CD14-positive monocyte (primary cell): Measurements from ENCODE around the gene ZFP82. TPM values are rescaled to one million over a fixed set of nuclear protein-coding genes. Genes with fewer than 3 reads are reported as not detected.

ENCODE experiments used
- DNase-seq, 3 donors: peaks; one replicate each; pipeline ENCODE4 v3.0.0-alpha.2; 2011 to 2022
- H2AFZ ChIP-seq: 2 replicates; pipeline ENCODE4 v1.6.0; 2012; ENCODE audit warnings: mild to moderate bottlenecking, low read depth, low read length, inconsistent platforms; ENCODE audit not compliant: insufficient read depth, poor library complexity, severe bottlenecking
- H3K27ac ChIP-seq, 2 donors: 1 replicate in 1 of 2; 2 replicates in 1 of 2; pipeline ENCODE4 v1.5.1; 2012 to 2013; ENCODE audit warnings: low read length in 2 of 2, control low read depth in 1 of 2, inconsistent platforms in 1 of 2, low read depth in 1 of 2, mild to moderate bottlenecking in 1 of 2
- H3K27me3 ChIP-seq, 2 donors: one replicate each; pipeline versions ENCODE4 v1.6.0 to v1.6.1; 2011 to 2013; ENCODE audit warnings: low read length in 2 of 2; ENCODE audit not compliant: control insufficient read depth in 2 of 2, insufficient read depth in 2 of 2
- H3K36me3 ChIP-seq, 2 donors: replicated peaks in 1 of 2; 1 replicate in 1 of 2; 2 replicates in 1 of 2; pipeline versions ENCODE4 v1.5.1 to v1.6.1; 2012 to 2013; ENCODE audit warnings: low read length in 2 of 2, control low read depth in 1 of 2, inconsistent platforms in 1 of 2, mild to moderate bottlenecking in 1 of 2; ENCODE audit not compliant: insufficient read depth in 2 of 2, control insufficient read depth in 1 of 2
- H3K4me1 ChIP-seq, 2 donors: 1 replicate in 1 of 2; 2 replicates in 1 of 2; pipeline versions ENCODE4 v1.5.1 to v1.6.1; 2012 to 2013; ENCODE audit warnings: low read length in 2 of 2, control low read depth in 1 of 2, inconsistent platforms in 1 of 2, mild to moderate bottlenecking in 1 of 2, moderate library complexity in 1 of 2; ENCODE audit not compliant: insufficient read depth in 2 of 2, control insufficient read depth in 1 of 2
- H3K4me2 ChIP-seq: replicated peaks from 2 replicates; pipeline ENCODE3; 2012; ENCODE audit warnings: low read length, moderate library complexity, mild to moderate bottlenecking; ENCODE audit not compliant: poor library complexity, severe bottlenecking; ENCODE audit errors: extremely low read depth
- H3K4me3 ChIP-seq, 3 experiments: fragments of 200-600 bp in 1 of 3; sonication (generic) in 1 of 3; replicated peaks in 1 of 3; 1 replicate in 2 of 3; 2 replicates in 1 of 3; pipeline ENCODE4 v1.5.1; 2011 to 2013; ENCODE audit warnings: low read length in 3 of 3, mild to moderate bottlenecking in 3 of 3, control low read depth in 2 of 3, low read depth in 2 of 3, inconsistent platforms in 1 of 3, moderate library complexity in 1 of 3
- H3K79me2 ChIP-seq: 2 replicates; pipeline ENCODE4 v1.6.0; 2012; ENCODE audit warnings: mild to moderate bottlenecking, control low read depth, inconsistent platforms, low read length, moderate library complexity; ENCODE audit not compliant: insufficient read depth
- H3K9ac ChIP-seq: 2 replicates; pipeline ENCODE4 v1.6.0; 2017; ENCODE audit warnings: low read length, mild to moderate bottlenecking; ENCODE audit not compliant: insufficient read depth, poor library complexity, severe bottlenecking
- H3K9me3 ChIP-seq, 2 donors: replicated peaks in 1 of 2; 1 replicate in 1 of 2; 2 replicates in 1 of 2; pipeline versions ENCODE4 v1.5.1 to v1.6.1; 2012 to 2013; ENCODE audit warnings: low read length in 2 of 2, control low read depth in 1 of 2; ENCODE audit not compliant: control insufficient read depth in 1 of 2, insufficient read depth in 1 of 2
- H4K20me1 ChIP-seq: 2 replicates; pipeline ENCODE4 v1.6.0; 2012; ENCODE audit warnings: mild to moderate bottlenecking, low read length, control low read depth, moderate library complexity; ENCODE audit not compliant: insufficient read depth
- H3K27ac Mint-ChIP-seq, 7 donors: one replicate each; pipeline ENCODE4 v1.8.0; 2020; ENCODE audit warnings: mild to moderate bottlenecking in 7 of 7, mixed read lengths in 7 of 7, moderate library complexity in 6 of 7, inconsistent platforms in 2 of 7
- H3K27me3 Mint-ChIP-seq, 3 donors: one replicate each; pipeline ENCODE4 v1.8.0; 2021 to 2022; ENCODE audit warnings: low read depth in 3 of 3, mild to moderate bottlenecking in 3 of 3, mixed read lengths in 3 of 3, moderate library complexity in 3 of 3, inconsistent platforms in 1 of 3
- H3K36me3 Mint-ChIP-seq, 2 donors: one replicate each; pipeline ENCODE4 v1.8.0; 2020; ENCODE audit warnings: mixed read lengths in 2 of 2, inconsistent platforms in 1 of 2, mild to moderate bottlenecking in 1 of 2
- H3K4me1 Mint-ChIP-seq: one replicate; pipeline ENCODE4 v1.8.0; 2020; ENCODE audit warnings: mild to moderate bottlenecking, mixed read lengths
- H3K4me3 Mint-ChIP-seq, 2 donors: one replicate each; pipeline ENCODE4 v1.8.0; 2020; ENCODE audit warnings: mild to moderate bottlenecking in 2 of 2, mixed read lengths in 2 of 2, moderate library complexity in 1 of 2
- H3K9me3 Mint-ChIP-seq, 7 donors: one replicate each; pipeline ENCODE4 v1.8.0; 2020 to 2022; ENCODE audit warnings: mixed read lengths in 7 of 7, mild to moderate bottlenecking in 6 of 7, moderate library complexity in 6 of 7, inconsistent platforms in 2 of 7
- WGBS: methylation state at CpG from one replicate; pipeline ENCODE4 v1.1.5; 2013; ENCODE audit warnings: missing lambda C conversion rate; ENCODE audit not compliant: insufficient coverage; 5-methylcytosine and 5-hydroxymethylcytosine counted together
- intact Hi-C, 2 donors: fragments of 100-400 bp; cut with micrococcal nuclease; formaldehyde crosslinking; loops; one replicate each; pipeline versions ENCODE4 v1.15.0 to v1.15.1; 2023
- polyA plus RNA-seq, 3 donors: library from polyadenylated mRNA; depleted of rRNA in 1 of 3; unstranded in 2 of 3; stranded (reverse) in 1 of 3; fragments of 300-500 nt in 2 of 3; fragments of >200 nt in 1 of 3; fragmentation: Illumina TruSeq in 2 of 3; gene quantifications; 1 replicate in 2 of 3; 2 replicates in 1 of 3; pipeline ENCODE4 v1.2.3, GENCODE V29; 2012 to 2021
- TF ChIP-seq, protein P1 (sequence below): fragments of 200-600 bp; IDR thresholded peaks from one replicate; pipeline ENCODE4 v1.8.0; 2022; ENCODE audit warnings: antibody characterized with exemption, mild to moderate bottlenecking

ZFP82 gene
- polyA plus RNA-seq, 3 donors, result 0.33 to 0.46 (median 0.45) TPM

- no peaks in the 10 kb centered on the region for H3K4me1 ChIP-seq
- no peak overlapping the region for H3K4me3 ChIP-seq
- no peak overlapping the region for H3K4me2 ChIP-seq
- intact Hi-C loops, result no loop called here
- no peak overlapping the region for H3K27ac ChIP-seq
- no peaks in the 10 kb centered on the region for H3K27me3 ChIP-seq
- peaks cover 16 to 32% of the 10 kb centered on the region in 2 donors for H3K36me3 Mint-ChIP-seq
- peaks cover 55 to 82% of the 10 kb centered on the region in 2 donors for H3K9me3 ChIP-seq
- H3K27me3 Mint-ChIP-seq, result no peaks in the 10 kb centered on the region
- H3K27ac Mint-ChIP-seq, result no peak overlapping the region
- no peak overlapping the region for H3K9ac ChIP-seq
- H3K4me3 Mint-ChIP-seq, result no peak overlapping the region
- H2AFZ ChIP-seq, result no peak overlapping the region
- DNase-seq, result no peak
- peaks cover 35 to 86% (median 74%) of the 10 kb centered on the region in 7 donors for H3K9me3 Mint-ChIP-seq
- TF ChIP-seq, protein P1, sequence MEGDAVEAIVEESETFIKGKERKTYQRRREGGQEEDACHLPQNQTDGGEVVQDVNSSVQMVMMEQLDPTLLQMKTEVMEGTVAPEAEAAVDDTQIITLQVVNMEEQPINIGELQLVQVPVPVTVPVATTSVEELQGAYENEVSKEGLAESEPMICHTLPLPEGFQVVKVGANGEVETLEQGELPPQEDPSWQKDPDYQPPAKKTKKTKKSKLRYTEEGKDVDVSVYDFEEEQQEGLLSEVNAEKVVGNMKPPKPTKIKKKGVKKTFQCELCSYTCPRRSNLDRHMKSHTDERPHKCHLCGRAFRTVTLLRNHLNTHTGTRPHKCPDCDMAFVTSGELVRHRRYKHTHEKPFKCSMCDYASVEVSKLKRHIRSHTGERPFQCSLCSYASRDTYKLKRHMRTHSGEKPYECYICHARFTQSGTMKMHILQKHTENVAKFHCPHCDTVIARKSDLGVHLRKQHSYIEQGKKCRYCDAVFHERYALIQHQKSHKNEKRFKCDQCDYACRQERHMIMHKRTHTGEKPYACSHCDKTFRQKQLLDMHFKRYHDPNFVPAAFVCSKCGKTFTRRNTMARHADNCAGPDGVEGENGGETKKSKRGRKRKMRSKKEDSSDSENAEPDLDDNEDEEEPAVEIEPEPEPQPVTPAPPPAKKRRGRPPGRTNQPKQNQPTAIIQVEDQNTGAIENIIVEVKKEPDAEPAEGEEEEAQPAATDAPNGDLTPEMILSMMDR, result no peak
- H4K20me1 ChIP-seq, result no peaks in the 10 kb centered on the region
- no peaks in the 10 kb centered on the region for H3K79me2 ChIP-seq
- peaks cover 0 to under 1% of the 10 kb centered on the region in 2 donors for H3K36me3 ChIP-seq
- WGBS, result no CpG with 5 or more reads among the region's 2 CpGs
- no peaks in the 10 kb centered on the region for H3K4me1 Mint-ChIP-seq
Measured at GRCh38 chr19:36456831-36457230, 38.4 kb upstream of the ZFP82 start.

DNA sequence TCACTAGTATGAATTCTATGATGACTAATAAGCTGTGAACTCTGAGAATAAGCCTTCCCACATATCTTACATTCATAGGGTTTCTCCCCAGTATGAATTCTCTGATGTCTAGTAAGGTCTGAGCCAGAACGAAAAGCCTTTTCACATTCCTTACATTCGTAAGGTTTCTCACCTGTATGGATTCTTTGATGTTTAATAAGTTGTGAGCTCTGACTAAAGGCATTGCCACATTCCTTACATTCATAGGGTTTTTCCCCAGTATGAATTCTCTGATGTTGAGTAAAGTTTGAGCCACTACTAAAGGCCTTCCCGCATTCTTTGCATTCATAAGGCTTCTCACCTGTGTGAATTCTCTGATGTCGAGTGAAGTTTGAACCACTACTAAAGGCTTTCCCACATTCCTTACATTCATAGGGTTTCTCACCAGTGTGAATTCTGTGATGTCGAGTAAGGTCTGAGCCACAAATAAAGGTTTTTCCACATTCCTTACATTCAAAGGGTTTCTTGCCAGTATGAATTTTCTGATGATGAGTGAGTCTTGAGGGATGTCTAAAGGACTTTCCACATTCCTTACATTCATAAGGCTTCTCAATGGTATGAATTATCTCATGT lies 30.7 kb upstream of the ZFP82 start:
- Mint-ChIP-seq H3K27me3 (peaks cover 0 to 2% (median 0%) of the 10 kb centered on the region in 3 donors), H3K4me1 (no peaks in the 10 kb centered on the region), H3K9me3 (peaks cover 25 to 84% (median 71%) of the 10 kb centered on the region in 7 donors), H3K36me3 (peaks cover 23 to 27% of the 10 kb centered on the region in 2 donors), H3K27ac (no peak overlapping the region), H3K4me3 (no peak overlapping the region)
- H3K36me3 ChIP-seq, result peaks cover 0 to 32% of the 10 kb centered on the region in 2 donors
- no CpG with 5 or more reads among the region's 5 CpGs for WGBS
- no peak overlapping the region for H2AFZ ChIP-seq
- H3K79me2 ChIP-seq, result no peaks in the 10 kb centered on the region
- no peak overlapping the region for H3K4me2 ChIP-seq
- DNase-seq, result no peak
- no peak overlapping the region for H3K9ac ChIP-seq
- no peaks in the 10 kb centered on the region for H3K4me1 ChIP-seq
- peak overlapping the region in 1 of 3 experiments; percentile 24 for H3K4me3 ChIP-seq
- no peak overlapping the region for H3K27ac ChIP-seq
- H3K27me3 ChIP-seq, result no peaks in the 10 kb centered on the region
- peaks cover 51 to 90% of the 10 kb centered on the region in 2 donors for H3K9me3 ChIP-seq
- TF ChIP-seq, protein P1, result no peak
- no peaks in the 10 kb centered on the region for H4K20me1 ChIP-seq
- intact Hi-C loops, result no loop called here
